Umbilical cord (tissue), 2 donors: ENCODE results near the gene OR4K2. TPM values are rescaled to one million over a fixed set of nuclear protein-coding genes. Genes with fewer than 3 reads are reported as not detected.
"Not testable (repeated sequence)": the region's sequence is repeated elsewhere in the genome, so short reads cannot be mapped to it uniquely, and the experiment has no call there.

Source experiments
- DNase-seq: peaks from one replicate; pipeline ENCODE4 v3.0.0-alpha.2; 2015; ENCODE audit warnings: low spot score
- total RNA-seq: library from RNA; depleted of rRNA; stranded (reverse); fragments of >200 nt; gene quantifications from one replicate; pipeline ENCODE4 v1.2.3, GENCODE V29; 2014; ENCODE audit warnings: low replicate concordance; ENCODE audit not compliant: insufficient read depth

Gene OR4K2, protein sequence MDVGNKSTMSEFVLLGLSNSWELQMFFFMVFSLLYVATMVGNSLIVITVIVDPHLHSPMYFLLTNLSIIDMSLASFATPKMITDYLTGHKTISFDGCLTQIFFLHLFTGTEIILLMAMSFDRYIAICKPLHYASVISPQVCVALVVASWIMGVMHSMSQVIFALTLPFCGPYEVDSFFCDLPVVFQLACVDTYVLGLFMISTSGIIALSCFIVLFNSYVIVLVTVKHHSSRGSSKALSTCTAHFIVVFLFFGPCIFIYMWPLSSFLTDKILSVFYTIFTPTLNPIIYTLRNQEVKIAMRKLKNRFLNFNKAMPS
- total RNA-seq, result 6.3 TPM

DNA sequence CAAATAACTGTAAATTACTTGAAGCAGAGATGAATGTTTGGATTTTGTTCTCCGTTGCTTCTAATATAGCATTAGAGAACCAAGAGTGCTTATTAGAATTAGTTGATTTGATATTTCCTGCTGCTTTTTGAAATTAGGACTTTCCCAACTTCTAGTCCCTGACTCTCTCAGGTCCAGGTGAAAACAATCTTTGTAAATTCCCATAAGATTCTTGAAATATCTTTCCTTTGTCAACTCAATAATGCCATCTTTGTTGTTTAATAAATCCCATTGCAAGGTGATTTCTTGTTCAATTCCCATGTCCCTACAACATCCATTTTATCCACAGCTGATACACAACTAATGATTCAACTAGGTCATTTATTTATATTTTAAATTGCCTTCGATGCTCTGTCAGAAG lies at the start of gene OR4K2:
Gene OR4K2, plus strand, starts transcription at position 301 of the 400 bp plus-strand sequence. CDS start 1,126 bp downstream, outside the sequence.
- DNase-seq, result no peak

DNA sequence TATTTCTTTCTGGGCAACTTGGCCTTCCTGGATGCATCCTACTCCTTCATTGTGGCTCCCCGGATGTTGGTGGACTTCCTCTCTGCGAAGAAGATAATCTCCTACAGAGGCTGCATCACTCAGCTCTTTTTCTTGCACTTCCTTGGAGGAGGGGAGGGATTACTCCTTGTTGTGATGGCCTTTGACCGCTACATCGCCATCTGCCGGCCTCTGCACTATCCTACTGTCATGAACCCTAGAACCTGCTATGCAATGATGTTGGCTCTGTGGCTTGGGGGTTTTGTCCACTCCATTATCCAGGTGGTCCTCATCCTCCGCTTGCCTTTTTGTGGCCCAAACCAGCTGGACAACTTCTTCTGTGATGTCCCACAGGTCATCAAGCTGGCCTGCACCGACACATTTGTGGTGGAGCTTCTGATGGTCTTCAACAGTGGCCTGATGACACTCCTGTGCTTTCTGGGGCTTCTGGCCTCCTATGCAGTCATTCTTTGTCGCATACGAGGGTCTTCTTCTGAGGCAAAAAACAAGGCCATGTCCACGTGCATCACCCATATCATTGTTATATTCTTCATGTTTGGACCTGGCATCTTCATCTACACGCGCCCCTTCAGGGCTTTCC lies 47.2 kb upstream of the OR4K2 start:
- DNase-seq, result not testable (repeated sequence)

DNA sequence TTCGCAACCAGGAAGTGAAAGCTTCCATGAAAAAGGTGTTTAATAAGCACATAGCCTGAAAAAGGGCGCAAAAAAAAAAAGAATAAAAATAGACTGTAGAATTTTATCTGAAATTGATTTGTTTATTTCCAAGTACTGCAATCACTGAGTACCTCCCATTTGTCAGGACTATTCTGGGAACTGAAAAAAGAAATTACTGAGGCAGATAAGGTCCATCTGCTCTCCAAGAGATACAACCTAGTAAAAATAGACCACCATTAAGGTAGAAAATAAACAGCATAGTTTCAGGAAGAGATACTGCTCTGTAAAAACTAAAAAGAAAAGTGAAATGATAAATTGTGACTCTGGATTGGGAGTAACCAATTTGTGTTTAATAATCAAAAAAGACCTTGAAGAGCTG lies 46.6 kb upstream of the OR4K2 start:
- no peak for DNase-seq

DNA sequence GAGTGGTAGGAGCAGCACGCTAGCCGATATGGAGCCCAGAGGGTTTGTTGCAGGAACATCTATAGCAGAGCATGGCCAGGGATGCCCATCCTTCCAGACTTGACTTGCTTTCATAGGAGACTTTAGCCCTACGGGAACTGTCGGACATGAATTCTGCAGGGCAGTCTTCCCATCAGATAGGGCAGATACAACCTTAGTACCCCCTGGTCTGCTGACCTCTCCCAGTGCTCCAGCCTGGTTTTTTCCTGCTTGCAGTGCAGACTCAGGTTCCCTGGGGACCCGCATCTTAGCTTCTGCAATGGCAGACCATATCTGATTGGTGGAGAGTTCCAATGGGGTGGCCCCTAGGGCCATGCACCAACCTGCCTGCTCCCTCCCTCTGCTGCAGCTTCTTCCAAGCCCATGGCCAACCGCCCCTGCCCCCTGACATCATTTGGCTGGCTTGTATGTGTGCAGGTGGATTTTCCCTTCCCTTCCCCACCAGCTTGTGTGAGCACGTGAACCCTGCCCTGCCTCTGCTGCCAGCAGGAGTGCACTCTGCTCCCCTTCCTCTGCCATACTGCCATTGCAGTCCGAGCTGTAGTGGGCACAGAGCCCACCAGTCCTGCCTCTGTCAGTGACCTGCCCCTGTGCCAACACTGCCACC lies 40.6 kb upstream of the OR4K2 start:
- not testable (repeated sequence) for DNase-seq

DNA sequence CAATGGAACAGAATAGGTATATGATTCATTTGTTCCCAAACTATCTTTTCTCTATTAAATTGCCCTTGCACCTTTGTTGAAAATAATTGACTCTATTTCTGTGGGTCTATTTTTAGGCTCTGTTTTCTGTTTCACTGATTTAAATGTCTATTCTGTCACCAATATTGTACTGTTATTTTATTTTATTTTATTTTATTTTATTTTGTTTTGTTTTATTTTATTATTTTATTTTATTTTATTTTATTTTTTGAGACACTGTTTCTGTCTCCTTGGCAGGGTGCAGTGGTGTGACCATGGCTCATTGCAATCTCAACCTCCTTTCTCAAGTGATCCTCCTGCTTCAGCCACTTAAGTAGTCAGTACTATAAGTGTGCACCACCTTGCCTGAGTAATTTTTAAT lies 36.5 kb upstream of the OR4K2 start:
- no peak for DNase-seq

GRCh38 chr14:19851365-19851764 lies 23.6 kb upstream of the OR4K2 start:
- no peak for DNase-seq

DNA sequence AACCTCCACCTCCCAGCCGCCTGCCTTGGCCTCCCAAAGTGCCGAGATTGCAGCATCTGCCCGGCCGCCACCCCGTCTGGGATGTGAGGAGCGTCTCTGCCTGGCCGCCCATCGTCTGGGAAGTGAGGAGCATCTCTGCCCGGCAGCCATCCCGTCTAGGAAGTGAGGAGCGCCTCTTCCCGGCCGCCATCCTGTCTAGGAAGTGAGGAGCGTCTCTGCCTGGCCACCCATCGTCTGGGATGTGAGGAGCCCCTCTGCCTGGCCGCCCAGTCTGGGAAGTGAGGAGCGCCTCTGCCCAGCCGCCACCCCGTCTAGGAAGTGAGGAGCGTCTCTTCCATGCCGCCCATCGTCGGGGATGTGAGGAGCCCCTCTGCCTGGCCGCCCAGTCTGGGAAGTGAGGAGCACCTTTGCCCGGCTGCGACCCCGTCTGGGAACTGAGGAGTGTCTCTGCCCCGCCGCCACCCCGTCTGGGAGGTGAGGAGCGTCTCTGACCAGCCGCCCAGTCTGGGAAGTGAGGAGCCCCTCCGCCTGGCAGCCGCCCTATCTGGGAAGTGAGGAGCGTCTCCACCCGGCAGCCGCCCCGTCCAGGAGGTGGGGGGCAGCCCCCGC lies 8.8 kb upstream of the OR4K2 start:
- DNase-seq, result not testable (repeated sequence)

DNA sequence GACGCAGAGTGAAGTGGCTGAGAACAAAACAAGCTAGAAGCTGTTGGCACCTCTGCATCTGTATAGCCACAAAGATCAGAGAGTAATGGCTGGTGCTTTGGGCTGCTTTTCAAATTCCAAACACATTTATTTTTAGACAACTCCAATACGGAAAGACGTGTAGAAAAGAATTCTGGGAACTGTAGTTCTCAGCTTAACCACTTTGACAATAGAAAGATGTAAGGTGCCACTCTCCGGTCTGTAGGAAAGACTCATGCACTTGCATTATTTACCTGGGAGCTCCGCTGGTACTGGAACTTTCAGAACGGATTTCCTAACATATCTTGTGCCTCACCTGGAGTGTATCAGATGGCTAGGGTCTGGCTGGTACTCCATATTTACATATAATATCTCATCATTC lies 1.8 kb upstream of the OR4K2 start:
- no peak for DNase-seq

- DNase-seq, result no peak
Observed at GRCh38 chr14:19878029-19878642, 3.2 kb downstream of the OR4K2 start.

DNA sequence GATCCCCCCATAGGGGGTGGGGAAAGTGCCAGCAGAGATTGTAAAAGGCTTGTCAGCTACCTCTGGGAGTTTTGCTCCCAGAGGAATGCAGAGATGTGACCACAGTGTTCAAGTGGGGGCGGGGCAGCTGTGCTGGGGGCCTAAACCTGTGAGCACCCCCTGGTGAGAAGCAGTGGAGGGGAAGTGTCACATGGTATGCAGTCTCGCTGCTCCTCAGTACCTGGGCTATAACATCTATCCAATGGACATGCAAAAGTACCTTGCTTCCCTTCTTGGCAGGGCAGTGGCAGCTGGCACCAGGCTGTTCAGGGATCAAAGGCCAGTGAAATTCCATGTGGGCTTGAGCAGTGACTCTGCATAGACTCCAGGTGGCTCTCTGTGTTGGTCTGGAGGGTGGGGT lies 20.3 kb downstream of the OR4K2 start:
- no peak for DNase-seq

DNA sequence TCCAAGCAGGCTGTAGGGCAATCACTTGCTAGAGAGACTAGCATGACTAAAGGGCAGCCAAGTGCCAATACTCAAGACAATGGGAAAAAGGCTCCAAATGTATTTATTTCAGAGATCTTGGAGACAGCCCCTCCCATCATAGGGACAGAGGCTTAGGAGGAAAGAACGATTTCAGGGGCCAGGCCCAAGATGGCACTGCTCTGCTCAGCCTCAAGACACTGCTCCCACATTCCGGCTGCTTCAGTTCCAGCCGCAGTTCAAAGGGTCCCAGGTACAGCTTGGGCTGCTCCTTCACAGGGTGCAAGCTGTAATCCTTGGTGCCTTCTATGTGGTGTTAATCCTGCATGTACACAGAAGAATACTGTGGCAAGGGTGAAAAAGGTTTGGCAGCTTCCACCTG lies 26.1 kb downstream of the OR4K2 start:
- no peak for DNase-seq

- no peak for DNase-seq
Observed at GRCh38 chr14:19902409-19902808, 27.5 kb downstream of the OR4K2 start.

- DNase-seq, result no peak
Observed at GRCh38 chr14:19906665-19907064, 31.7 kb downstream of the OR4K2 start.

GRCh38 chr14:19911114-19911513 lies 36.2 kb downstream of the OR4K2 start:
- DNase-seq, result no peak

- no peak for DNase-seq
Observed at GRCh38 chr14:19917243-19917642, 42.3 kb downstream of the OR4K2 start.

DNA sequence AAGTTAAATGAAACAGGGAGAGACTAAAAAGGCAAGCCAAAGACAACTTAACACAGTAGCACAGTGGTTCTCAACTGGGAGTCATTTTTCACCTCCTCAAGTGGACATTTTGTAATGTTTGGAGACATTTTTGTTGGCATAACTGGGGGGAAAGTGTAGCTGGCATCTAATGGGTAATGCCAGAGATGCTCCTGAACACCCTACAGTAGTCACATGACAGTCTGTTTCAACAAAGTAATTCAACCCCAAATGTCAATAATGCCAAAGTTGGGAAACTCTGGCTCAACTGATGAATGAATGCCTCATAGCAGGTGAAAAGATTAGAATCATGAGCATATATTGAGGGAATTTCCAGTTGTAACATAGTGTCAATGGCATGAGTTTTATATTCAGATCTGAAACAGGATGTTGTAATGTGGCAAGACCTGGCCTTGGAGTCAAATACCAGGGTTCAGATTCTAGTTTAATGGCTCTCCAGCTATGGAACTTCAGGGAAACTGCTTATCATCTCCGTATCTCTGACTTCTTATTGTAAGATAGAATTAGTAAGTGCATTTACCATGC lies 43.1 kb downstream of the OR4K2 start:
- DNase-seq, result no peak

- DNase-seq, result no peak
Observed at GRCh38 chr14:19918553-19919264, 43.8 kb downstream of the OR4K2 start.

DNA sequence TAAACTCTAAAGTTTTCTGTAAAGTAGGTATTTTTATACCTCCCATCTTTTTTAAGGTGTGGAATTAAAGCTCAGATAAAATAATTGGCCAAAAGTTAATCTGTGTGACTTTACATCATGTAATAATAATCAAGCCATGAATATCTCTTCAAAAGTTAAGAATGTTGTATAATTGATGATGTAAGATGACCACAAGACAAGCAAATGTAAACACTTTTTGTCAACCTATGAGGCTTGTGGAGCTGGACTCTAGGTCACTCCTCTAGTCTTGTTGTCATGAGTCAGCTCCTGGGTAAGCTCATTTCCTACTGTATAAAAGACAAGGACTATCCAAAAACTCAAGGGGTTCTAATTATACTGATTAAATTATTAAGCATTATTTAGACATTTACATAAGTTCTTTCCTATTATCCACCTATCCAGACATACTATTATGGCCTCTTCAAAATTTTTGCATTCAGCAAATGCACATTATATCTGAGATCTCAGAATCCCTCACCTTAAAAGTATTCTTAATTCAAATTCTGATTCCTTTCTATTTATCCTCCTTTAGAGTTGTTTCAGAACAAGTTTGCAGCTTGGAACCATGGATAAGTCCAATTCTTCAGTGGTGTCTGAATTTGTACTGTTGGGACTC lies 45.2 kb downstream of the OR4K2 start, which contains the start of gene OR4K5:
Gene OR4K5, plus strand, starts transcription at position 587 of the 637 bp plus-strand sequence. Its CDS starts 0 bp downstream, at position 587.
- no peak for DNase-seq

DNA sequence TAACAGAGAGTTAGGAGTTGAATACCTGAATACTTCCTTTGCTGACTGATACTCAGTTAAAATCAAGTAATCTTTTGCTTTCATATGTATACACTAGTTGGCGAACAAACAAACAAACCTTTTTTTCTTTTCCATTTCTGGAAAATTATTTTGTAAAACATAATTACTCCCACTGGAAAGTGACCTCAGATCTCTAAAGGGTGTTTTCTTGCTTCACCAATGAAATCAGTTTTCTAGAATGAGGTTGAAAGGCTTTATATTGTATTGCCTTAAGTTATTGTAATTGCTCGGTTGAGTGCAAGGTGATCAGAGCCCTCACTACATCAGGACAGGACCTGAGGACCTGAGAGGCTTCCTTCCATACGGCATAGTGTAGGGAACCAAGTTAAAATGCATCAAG lies 55.7 kb downstream of the OR4K2 start, which contains the start of gene OR4K1:
Gene OR4K1, plus strand, starts transcription at position 301 of the 400 bp plus-strand sequence. CDS start 4,750 bp downstream, outside the sequence.
- DNase-seq, result no peak
